ENCODE measurements around the gene DOHH. TPM values are rescaled to one million over a fixed set of nuclear protein-coding genes. Genes with fewer than 3 reads are reported as not detected.
A peak's percentile ranks its signal among the peaks of the same experiment; 100 is the strongest.

Gene DOHH, protein sequence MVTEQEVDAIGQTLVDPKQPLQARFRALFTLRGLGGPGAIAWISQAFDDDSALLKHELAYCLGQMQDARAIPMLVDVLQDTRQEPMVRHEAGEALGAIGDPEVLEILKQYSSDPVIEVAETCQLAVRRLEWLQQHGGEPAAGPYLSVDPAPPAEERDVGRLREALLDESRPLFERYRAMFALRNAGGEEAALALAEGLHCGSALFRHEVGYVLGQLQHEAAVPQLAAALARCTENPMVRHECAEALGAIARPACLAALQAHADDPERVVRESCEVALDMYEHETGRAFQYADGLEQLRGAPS
- 53.9 and 64.8 TPM in 2 replicates for total RNA-seq (2014; rRNA removed; shearing (Covaris generic))

DNA sequence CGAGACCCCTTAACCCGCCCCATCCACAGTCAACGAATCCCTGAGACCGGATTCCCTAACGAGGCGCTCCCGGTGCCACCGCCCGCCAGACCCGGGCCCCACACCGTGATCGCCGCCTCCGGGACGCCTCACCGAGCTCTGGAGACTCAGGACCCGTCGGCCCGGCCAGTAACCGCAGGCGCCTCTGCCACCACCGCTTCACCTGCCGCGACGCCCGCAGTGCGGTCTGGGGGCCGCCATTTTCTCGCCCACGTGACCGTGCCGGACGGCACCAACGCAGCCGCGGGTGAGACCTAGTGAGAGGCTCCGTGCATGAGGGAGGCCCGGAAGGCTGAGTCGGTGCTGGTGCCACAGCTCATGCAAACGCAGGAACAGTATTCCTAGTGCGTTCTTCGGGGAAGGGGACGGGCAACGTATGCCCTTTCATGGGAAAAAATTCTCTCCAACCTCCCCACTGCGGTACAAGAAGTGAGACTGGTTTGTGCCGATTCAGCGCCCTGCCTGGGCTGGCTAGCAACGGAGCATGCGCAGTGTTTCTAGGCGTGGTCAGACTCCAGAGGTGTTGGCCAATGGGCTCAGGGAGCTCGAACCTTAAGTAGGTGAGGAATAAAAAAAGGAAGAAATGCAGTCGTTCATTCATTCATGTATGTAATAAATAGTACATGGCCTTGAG is at the start of gene DOHH:
Gene DOHH, minus strand, starts transcription at position 246 of the 673 bp plus-strand sequence. CDS start 3,860 bp downstream, outside the sequence.
- in situ Hi-C loops (cut with HindIII; ENCODE audit: low sequenced_read_pairs): no loop called here
- DNase-seq (ENCODE audit: low spot score): peak; percentile 98

DNA sequence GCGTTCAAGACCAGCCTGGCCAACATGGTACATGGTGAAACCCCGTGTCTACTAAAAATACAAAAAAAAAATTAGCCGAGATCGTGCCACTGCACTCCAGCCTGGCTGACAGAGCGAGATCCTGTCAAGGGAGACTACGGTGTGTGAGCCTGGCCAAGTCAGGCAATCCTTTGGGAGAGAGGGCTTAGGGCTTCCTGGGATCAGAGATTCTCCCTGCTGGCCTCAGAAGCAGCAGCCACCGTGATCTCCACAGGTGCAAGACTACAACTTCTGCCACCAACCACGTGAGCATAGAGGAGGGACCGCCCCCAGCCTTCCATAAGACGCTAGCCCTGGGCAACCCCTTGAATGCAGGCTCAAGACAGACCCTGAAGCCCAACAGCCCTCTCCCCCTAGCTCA is 49.3 kb upstream of the DOHH start:
- in situ Hi-C loops (cut with HindIII; ENCODE audit: low sequenced_read_pairs): no loop called here
- no peak for DNase-seq (ENCODE audit: low spot score)

DNA sequence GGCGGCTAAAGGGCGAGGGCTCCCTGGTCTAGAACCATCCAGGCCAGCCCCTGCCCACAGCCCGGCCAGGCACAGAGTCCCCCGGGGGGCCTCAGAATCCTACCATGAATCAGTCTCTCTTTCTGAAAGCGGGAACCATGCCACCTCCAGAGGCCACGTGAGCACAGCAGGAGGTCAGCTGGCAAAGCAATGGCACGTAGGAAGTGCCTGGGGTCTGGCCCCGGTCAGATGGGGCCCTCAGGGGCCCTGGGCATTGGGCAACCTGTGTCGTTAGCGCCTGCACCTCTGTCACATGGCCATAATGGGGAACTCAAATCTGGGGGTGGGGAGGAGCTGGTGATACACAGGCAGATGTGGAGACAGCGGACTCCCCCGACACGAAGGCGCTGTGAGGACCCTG is 48.1 kb upstream of the DOHH start:
- in situ Hi-C loops (cut with HindIII; ENCODE audit: low sequenced_read_pairs): no loop called here
- no peak for DNase-seq (ENCODE audit: low spot score)

DNA sequence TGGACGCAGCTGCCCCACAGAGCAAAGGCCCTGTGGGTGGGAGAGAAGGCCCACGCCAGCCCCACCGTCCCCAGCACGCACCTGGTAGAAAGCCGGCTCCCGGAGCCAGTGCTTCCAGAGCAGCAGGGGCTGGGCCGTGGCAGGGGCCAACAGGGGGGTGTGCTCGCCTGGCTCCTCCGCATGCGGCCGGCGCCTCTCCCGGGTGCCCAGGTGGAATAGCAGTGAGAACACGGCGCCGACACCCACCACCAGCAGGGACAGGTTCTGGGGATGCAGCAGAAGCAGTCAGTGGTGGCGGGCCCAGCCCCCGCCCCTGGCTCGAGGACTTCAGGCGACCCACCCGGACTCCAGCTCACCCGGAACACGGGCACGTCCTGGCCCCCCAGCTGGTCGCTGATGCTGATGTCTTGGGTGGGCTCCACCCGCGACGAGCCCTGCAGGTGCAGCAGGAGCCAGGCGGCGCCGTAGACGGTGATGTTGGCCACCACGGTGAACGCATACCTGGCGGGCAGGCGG is 47.4 kb upstream of the DOHH start:
- in situ Hi-C loops (cut with HindIII; ENCODE audit: low sequenced_read_pairs): no loop called here

DNA sequence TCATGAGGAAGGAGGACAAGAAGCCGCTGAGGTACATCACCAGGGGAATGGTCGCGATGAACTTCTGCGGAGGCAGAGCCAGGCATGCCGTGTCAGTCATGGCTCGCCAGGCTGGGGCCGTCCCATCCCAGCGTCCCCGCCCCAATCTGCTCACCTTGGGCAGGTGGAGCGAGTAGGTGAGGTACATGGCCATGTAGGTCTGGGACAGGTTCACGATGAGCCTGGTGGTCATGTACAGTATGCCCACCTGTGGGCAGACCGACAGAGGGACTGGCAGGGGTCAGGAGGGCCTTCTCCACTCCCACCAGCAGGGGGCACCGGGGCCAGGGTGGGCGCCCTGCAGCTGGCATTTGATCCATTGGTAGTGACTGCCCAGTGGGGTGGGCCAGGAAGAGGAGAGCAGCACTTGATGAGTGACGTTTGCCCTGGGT is 46.8 kb upstream of the DOHH start:
- in situ Hi-C loops (cut with HindIII; ENCODE audit: low sequenced_read_pairs): no loop called here
- no peak for DNase-seq (ENCODE audit: low spot score)

More for the DNA sequence above, 47.4 kb upstream of the DOHH start:
- no peak for DNase-seq (ENCODE audit: low spot score)

DNA sequence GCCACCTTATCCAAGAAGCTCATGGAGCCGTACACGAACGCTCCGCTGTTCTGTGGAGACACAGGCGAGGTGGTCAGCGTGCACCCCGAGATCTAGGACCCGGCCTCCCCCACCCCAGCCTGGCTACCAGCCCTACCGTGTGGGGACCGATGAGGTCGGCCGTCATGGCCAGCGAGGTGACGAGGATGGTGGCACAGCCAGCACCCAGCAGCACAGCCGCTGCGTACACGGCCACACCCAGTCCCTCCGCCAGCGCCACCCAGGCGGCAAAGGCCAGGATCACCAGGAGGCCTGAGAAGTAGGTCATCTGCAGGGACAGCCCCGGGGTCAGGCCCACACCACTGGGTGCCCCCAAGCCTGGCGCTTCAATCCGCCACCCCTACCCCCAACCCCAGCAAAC is 45.6 kb upstream of the DOHH start:
- in situ Hi-C loops (cut with HindIII; ENCODE audit: low sequenced_read_pairs): no loop called here
- DNase-seq (ENCODE audit: low spot score): no peak

DNA sequence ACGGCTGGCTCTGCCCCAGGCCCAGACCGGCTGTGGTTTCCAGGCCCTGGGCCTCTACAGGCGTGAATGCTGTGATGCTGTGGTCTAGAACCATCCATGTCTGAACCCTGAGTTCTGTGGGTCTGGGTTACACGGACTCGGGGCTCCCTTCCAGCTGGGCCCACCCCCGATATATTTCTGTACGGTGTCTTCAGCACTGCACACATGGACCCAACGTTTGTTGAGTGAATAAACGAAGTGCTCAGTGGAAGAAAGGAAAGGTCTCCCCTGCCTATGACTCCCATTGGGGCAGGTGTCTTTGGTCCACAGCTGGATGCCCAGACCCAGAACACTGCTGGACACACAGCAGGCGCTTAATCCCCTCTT is 45.2 kb upstream of the DOHH start:
- in situ Hi-C loops (cut with HindIII; ENCODE audit: low sequenced_read_pairs): no loop called here
- no peak for DNase-seq (ENCODE audit: low spot score)

DNA sequence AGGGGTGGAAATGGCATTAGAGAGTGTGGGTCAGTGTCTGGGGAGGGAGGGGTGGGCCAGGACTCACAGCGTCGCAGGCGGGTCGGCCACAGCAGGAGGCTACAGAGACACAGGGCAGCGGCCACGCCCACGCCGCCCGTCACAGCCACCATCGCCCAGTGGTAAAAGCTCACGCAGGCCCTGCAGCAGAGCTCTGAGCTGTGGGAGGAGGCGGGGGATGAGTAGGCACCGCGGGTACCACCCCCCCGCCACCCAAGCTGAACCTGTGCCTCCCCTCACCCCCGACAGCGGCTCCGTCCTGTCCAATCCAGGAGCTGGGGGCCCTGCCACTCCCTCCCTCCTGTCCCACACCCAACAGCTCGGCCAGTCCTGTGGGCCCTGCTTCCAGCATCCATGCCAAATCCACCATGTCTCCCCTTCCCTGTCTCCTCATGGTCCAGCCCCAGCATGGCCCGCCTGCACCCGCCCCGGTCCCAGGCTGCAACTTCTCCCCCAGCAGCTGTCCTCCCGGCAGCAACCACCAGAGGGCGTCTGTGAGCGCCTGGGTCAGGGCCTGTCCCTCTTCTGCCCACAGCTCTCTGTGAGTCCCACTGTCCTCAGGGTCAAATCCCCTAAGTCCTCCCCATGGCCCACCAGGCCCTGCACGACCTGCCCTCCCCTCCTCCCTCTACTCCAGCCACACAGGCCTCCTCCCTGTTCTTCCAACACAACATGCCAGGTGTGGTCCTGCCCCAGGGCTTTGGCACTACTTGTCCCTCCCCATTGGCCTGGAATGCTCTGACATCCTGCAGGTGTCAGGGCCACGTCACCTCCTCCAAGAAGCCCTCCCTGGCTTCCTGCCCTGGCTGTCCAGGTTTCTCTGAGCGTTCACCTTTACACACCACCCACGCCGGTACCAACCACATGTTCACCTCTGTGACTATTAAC is 44.5 kb upstream of the DOHH start:
- in situ Hi-C loops (cut with HindIII; ENCODE audit: low sequenced_read_pairs): no loop called here
- peak; percentile 51 for DNase-seq (ENCODE audit: low spot score)

DNA sequence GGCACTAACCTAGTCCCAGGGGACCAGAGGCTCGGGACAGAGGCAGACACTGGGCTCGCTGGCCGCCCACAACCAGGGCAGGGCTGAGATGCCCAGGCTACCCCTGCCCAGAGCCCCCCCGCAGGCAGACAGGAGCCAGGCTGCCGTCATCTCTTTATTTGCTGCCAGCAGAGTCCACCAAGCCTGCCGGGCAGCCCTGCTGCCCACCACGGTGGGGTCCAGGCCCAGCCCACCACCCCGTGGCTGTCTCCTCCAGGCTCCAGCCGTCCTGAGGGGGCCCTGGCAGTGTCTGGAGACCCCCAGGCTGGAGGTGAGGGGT is 43.5 kb upstream of the DOHH start:
- in situ Hi-C loops (cut with HindIII; ENCODE audit: low sequenced_read_pairs): no loop called here
- DNase-seq (ENCODE audit: low spot score): no peak

DNA sequence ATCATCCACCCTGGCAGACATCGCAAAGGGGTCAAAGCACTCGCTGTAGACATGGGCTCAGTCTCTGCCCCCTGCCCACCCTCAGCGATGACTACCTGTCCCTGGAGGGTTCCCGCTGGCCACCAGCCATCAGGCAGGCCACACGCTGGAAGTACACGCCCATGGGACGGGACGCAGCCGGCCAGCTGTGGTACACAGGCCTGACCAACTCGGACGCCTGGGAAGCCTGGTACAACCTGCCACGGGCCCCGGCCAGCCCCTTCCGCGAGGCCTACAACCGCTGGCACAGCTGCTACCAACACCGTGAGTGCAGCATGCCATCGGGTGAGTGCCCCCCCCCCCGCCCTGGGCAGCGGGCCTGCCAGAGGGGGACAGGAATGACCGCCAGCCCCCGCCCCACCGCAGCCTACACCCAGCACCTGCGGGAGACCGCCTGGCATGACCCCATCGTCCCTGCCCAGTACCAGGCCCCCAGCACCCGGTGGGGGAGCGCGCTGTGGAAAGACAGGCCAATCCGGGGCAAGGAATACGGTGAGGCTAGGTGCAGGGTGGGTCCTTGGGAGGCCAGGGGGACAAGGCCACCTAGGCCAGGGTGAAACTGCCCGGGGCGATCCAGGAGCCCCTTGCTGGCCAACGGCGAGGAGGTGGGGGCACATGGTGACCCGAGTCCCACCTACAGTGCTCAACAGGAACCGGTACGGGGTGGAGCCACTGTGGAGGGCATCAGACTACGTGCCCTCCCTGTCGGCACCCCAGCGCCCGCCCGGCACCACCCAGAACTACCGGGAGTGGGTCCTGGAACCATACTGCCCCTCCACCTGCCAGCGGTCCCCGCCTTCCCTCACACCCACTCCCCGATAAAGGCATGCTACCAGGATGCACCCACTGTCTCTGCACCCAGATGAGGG is 42.9 kb upstream of the DOHH start:
- DNase-seq (ENCODE audit: low spot score): no peak

DNA sequence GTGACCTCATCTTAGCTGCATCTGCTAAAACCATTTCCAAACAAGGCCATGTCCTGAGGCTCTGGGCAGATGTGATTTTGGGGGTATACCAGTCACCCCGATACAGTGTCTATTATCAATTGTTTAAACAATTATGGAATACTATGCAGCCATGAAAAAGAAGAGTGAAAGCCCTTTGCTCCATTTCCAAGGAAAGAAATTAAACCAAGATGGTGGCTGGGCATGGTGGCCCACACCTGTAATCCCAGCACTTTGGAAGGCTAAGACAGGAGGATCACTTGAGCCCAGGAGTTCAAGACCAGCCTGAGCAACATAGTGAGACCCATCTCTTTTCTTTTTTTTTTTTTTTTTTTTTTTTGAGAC is 39.3 kb upstream of the DOHH start:
- in situ Hi-C loops (cut with HindIII; ENCODE audit: low sequenced_read_pairs): no loop called here
- DNase-seq (ENCODE audit: low spot score): no peak

More for the DNA sequence above, 42.9 kb upstream of the DOHH start:
- in situ Hi-C loops (cut with HindIII; ENCODE audit: low sequenced_read_pairs): no loop called here

DNA sequence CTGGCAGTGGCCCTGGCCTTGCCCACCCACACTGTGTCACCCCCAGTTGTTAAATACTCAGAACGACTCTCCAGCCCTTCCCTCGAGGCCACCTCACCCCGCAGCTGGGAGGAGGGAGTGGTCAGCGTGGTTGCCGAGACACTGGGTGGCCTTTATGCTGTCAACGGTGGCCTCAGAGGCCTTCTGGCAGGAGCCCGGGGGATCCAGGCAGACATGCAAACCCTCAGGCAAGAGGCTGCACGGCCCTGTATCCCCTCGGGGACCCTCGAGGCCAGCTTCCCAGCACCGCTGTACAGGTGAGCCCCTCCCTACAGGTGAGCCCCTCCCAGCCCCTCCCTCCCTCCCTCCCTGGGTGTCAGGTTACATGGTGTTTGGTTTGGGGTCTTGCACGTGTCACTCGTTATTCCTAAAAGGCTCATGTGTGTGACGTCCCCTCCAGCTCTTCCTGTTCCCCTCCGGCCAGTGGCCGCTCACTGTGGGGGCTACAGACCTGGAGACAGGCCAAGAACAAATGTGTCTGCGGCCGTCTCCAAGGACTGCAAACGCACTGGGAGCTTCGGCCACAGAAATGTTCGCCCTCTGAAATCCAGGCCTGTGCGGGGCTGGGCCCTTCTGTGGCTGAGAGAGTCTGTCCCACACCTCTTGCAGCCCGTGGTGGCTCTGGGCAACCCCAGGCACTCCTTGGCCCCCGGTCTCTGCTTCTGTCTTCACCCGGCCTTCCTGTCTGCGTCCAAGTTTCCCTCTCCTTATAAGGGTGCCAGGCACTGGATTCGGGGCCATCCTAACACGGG is 38.7 kb upstream of the DOHH start, which contains the start of gene TEKTIP1:
Gene TEKTIP1, plus strand, starts transcription at position 210 of the 791 bp plus-strand sequence. Its CDS starts 4 bp downstream, at position 214.
- no peak for DNase-seq (ENCODE audit: low spot score)
- in situ Hi-C loops (cut with HindIII; ENCODE audit: low sequenced_read_pairs): no loop called here

DNA sequence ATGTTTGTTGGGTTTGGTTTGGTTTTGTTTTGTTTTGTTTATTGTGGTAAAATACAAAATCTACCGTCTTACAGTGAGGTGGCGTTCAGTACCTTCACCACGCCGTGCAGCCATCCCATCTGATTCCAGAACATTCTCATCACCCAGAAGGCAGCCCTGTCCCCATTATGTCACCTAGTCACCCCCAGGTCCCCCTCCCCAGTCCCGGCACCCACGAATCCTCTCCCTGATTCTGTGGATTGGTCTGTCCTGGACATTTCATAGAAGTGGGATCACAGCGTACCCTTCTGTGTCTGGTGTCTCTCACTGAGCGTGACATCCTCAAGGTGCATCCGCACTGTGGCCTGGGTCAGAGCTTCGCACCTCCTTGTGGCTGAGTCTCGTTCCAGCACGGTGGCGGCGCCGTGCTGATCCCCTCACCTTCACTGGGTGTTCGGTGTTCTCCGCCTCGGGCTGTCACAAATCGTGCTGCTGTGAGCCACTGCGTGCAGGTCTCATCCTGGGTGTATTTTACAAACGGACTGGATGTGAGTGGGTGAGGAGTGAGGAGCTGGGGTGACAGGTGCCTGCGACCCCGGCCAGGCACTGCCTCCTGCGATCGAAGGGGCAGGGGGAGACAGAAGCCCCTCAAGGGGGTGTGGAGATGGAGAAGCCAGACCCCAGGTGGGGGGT is 37.9 kb upstream of the DOHH start:
- no peak for DNase-seq (ENCODE audit: low spot score)
- in situ Hi-C loops (cut with HindIII; ENCODE audit: low sequenced_read_pairs): no loop called here

DNA sequence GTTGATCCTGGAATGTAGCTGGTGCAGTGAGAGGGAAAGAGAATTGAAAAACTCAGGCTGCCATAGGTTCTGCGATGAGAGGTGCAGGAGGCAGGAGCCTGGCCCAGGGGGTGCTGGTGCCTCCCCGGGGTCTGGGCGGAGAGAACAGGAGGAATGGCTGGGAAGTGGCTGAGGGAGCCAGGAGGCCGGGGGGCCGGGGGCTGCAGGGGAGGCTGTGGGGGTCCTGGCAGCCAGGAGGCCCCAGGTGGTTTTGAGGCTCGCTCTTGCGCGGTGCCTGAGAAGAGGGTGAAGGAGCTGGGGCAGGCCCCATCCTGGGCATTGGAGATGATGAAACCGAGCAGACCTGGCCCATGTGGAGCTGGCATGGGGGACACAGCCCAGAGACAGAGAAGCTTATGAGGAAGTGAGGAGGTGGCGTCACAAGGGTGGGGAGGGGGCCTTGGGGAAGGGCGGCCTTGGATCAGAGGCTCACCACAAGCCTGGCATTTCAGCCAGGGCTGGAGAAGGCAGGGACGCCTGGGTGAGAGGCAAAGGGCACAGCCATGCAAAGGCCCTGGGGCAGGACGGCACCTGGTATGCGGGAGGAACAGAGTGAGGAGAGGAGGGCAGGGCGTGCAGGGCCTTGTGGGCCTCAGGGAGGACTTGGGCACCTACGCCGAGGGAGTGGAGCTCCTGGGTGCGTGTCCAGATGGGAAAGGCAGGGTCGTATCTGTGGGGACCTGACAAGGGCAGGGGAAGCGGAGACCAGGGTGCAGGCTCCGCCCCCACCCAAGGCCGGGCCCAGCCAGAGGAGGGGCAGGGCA is 37.2 kb upstream of the DOHH start:
- no peak for DNase-seq (ENCODE audit: low spot score)
- in situ Hi-C loops (cut with HindIII; ENCODE audit: low sequenced_read_pairs): no loop called here

DNA sequence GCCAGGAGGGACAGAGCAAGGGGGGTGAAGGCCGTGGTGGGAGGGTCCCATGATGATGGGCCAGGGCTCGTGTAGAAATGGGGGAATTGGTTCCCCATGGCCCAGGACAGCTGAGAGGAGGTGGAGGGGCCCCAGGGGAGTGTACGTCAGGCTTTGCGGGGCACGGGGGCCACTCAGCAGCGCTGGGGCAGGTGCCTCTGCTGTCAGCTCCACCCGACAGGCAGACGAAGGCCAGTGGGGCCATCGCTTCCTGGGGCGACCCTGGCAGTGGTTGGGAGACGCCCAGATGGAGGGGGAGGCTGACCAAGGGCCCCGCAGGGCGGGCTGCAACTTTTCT is 36.6 kb upstream of the DOHH start:
- DNase-seq (ENCODE audit: low spot score): no peak
- in situ Hi-C loops (cut with HindIII; ENCODE audit: low sequenced_read_pairs): no loop called here

DNA sequence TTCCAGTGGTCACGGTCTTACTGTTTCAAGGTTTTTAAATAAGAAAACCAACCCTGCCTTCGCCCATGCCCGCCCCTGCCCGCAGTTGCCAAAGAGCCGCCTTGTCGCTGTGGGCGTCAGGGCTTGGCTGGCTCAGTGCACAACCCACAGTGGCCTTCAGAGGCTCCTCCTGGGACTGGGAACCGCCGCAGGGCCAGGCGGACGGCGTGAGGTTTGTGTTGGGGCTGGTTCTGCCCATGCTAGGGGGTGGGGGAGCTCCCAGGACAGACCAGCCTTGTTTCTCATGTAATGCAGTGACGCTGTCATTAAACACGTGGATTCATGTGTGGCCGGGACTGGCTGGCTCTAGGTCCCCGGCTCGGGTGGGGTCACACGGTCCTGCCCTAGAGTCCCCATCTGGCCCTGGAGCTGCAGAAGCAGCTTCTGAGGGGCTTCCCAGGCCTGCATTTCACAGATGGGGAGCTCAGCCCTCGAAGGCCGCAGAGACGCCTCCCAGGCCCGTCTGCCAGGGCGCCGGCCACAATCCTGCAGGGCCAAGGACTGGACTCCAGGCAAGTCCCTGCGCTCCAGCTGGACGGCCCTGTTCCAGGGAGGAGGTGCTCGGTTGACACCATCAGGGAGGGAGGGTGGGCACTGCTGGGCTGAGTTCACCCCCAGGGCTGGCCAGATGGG is 36.1 kb upstream of the DOHH start:
- DNase-seq (ENCODE audit: low spot score): no peak
- in situ Hi-C loops (cut with HindIII; ENCODE audit: low sequenced_read_pairs): no loop called here
